RKO (cell line): ENCODE data around the gene RSPO1.
"Not testable (repeated sequence)": the region's sequence is repeated elsewhere in the genome, so short reads cannot be mapped to it uniquely, and the experiment has no call there.

Experiments
- DNase-seq: peaks from one replicate; pipeline ENCODE4 v3.0.0-alpha.2; 2016; ENCODE audit warnings: low spot score

Gene RSPO1, protein sequence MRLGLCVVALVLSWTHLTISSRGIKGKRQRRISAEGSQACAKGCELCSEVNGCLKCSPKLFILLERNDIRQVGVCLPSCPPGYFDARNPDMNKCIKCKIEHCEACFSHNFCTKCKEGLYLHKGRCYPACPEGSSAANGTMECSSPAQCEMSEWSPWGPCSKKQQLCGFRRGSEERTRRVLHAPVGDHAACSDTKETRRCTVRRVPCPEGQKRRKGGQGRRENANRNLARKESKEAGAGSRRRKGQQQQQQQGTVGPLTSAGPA

DNA sequence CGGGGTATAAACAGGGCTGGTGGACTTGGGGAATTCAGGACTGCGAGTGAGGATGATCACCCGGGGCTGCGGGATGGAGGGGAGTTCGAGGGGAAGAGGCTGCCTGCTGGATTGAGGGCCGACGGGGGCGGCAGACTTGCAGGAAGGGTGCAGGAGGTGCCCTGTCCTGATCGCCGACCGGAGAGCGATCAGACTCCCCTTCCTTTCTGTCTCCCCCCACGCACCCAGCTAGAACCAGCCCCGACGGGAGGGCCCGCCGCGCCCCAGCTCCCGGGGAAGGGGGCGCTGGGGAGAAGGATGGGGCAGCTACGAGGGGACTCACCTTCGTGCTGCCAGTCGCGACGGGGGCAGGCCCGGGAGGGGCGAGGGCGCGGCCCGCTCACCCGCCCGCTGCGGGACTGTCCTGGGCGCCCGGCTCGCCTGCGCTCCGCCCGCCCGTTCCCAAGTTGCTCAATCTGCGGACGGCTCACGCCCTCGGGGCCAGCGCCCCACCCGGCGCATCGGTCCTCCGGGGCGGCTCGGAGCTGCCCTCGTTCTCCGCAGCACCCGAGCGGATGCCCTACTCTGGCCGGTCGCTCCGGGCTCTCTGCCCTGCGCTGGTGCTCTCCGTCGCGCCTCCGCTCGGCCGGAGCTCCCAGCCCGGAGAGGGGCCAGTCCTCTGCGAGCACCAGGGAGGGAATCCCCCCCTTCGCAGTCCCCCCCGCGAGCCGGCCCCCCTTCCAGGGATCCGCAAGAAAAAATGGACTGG lies at the start of gene RSPO1:
Gene RSPO1 (minus strand): TSS at position 649 of the 748 bp plus-strand sequence. CDS start 5,231 bp downstream, outside the sequence.
- DNase-seq = no peak

DNA sequence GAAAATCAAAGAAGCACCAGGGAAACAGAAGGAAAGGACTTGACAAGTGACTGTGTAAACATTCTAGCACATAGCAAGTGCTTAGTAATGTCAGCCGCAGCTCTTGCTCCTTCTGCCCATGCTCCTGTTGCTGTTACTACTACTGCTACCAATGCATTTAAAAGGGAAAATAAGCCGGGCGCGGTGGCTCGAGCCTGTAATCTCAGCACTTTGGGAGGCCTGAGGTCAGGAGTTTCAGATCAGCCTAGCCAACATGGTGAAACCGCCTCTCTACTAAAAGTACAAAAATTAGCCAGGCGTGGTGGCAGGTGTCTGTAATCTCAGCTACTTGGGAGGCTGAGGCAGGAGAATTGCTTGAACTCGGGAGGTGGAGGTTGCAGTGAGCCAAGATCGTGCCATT lies 49.5 kb upstream of the RSPO1 start:
- not testable (repeated sequence) for DNase-seq

DNA sequence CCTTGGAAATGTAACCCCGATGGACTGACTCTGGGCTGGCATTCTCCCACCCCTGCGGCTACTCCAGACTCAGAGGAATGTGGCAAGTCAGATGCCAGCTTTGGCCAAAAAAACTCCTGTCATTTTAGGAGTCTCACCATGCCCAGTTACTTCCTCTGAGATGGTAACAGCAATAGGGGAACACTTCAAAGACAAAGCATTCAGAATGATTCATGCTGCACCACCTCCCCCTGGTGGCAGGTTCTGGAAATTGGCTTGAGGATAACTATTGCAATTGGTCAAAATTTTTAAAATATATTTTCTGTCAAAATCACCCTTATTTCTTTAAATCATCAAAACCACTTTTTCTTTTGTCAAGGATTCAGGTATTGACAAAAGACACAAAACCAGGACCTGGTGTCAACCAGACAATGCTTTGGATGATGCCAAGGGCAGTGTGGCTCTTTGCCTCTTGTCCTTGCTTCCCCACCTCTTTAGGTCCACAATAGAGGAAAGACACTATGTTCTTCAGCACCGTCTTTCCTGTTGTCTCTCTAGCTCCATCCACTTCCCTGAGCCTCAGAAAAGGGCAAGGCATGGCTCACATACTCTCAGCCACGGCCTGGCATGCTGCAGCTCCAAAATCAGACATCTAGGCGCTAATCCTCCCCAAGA lies 47.8 kb upstream of the RSPO1 start:
- DNase-seq = peak; percentile 73

DNA sequence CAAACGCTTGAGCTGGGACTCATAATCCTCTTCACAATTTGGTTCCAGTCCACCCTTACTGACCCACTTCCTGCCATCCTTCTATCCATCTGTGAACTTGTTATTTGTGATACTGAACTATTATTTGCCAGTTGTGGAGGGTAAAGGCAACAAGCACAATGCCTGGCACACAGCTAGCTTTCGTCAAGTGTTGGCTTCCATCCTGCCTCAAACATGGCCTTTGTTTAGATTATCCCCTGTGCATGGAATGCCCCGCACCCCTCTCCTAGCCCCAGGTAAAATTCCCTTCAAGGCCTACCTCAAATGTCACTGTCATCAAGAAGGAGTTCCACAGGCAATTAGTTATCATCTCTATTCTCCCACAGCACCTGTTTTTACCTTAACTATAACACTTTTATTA lies 46.2 kb upstream of the RSPO1 start:
- no peak for DNase-seq

DNA sequence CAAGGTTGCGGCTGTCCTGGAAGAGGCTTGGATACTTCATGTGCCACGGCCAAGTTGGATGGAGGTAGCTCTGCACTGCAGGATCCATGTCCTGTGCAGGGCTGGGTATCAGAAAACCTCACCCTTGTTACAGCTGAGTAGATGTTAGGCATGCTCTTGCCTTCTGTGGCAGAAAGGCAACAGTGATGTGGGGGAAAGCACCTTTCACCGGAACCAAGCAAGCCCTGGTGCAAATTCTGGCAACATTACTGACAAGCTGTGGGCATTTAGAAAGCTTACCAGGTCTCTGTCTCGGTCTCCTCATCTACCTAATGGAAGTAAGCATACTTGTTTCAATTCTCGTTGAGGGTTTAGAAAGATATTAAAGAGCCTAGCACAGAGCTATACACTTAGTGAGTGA lies 43.1 kb upstream of the RSPO1 start:
- DNase-seq = no peak

DNA sequence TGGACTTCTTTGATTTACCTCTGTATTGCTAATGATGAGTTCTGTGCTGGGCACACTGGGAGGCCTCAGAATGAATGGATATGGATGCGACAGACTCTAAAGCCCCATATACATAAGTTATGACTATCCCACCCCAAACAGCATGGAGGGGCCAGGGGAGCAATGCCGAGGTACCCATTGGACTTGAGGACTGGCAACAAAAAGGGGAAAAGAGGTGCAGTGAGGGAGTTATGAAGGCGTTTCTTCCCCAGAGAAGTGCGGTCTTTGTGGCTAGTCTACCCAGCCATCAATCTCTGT lies 42.4 kb upstream of the RSPO1 start:
- DNase-seq = no peak

DNA sequence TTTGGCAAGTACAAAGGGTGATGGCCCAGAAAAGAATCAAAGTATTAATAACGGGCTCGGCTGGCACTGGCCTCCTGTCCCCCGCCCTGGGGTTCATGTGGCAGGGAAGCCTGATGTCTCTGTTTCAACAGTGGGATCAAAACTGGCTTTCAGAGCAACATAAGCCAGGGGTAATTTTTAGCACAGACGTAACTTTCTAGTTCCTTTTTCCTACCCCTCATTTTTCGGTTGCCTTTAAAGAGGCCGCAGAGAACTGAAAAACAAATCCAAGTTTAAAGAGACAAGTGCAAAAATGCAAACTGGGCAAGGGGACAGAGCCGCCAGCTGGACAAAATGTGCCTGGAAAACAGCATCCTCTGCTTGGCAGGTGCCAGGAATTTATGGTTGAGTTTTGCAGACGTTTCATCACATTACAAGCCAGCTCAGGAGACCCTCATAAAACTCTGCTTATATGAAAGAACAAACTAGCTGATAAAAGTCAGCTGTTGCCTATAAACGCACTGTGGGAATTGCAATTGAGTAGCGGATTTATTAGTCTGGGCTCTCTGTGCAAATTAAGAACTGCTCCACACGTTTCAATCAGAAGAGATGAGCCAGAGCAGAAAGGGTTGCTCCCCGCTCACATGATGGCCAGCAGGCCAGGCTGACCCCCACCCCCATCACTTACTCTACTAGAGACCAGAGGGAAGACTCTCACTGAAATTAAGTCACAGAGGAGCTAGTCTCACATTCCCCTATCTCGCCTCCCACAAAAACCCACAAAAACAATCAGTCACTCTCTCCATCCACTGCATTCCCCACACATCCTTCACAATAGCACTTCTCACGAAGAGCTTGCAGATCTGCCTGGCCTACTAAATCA lies 41.8 kb upstream of the RSPO1 start:
- DNase-seq = no peak

DNA sequence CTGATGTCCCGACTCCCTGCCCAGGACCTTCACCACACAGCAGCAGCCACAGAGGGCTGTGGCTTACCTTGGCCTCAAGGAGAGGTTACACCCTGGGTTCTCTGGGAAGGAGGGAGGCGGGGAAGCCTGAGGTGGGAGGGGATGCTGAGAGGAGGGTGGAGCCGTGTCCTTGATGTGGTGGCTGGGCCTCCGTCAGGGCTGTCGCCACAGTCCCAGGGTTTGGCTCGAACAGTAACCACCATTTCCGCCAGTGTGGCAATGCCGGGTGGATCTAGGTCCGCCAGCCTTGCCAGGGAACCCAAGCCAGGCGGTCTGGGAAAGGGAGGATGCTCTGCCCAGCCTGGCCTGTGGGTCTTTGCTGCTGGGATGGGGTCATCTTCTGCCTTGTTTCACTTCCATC lies 39.2 kb upstream of the RSPO1 start:
- DNase-seq = no peak

DNA sequence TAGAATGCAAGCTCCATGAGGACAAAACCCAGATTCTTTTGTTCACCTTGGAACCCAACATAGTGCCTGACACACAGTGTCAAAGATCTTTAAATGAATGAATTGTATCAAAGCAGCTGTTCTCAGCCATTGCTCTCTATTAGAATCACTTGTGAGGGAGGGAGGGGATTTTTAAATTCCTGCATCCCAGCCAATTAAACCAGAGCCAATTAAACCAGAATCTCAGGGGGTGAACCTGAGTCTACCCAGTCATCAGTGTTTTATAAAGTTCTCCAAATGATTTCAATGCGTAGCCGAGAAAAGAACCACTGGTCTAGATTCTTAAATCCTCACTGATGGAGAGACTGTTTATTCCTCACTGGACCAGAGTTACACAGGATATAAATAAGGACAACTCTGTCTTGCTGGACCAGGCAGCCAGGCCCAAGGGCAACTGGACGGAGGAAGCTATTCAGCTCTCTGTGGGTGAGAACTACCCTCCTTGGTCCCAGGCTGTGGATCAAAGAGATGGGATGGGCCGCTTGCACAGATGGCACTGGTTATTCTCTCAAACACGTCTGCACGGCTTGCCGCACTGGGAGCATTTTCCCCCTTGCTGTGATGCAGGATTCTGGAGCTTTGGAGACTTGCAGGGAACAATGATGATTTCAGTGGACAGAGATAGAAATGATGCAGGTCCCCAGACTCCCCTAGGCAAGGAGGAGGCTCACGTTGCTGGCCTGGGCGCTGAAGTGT lies 37.6 kb upstream of the RSPO1 start:
- no peak for DNase-seq

DNA sequence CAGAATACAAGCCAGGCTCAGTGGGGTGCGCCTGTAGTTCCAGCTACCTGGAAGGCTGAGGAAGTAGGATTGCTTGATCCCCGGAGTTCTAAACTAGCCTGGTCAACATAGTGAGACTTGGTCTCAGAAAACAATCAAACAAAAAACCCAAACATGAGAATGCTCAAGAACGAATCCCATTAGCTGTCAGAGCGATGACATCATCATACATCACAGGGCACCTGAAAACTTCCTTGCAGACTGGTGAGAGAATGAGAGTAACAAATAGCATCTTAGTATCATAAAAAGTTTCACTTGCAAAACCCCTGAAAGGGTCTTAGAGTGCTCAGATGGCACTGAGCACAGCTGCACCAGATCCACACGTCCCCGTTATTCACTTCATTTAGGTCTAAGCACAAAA lies 36.6 kb upstream of the RSPO1 start:
- no peak for DNase-seq

DNA sequence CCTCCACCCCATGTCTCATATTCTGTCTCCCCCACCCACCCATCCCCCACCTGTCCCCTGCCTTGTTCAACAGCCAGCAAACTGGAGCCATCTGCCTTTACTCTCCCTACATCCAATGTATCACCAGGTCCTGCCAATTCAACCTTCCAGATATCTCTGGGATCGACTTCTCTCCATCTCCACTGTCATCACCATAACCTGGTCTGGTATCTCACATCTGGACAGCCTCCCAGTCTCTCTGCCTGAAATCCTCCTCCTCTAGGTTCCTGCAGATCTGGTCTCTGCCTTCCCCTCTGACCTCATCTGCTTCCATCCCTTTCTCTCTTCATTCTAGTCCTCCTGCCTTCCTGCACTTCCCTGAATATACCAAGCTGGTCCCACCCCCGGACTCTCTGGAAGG lies 35.4 kb upstream of the RSPO1 start:
- DNase-seq = no peak

DNA sequence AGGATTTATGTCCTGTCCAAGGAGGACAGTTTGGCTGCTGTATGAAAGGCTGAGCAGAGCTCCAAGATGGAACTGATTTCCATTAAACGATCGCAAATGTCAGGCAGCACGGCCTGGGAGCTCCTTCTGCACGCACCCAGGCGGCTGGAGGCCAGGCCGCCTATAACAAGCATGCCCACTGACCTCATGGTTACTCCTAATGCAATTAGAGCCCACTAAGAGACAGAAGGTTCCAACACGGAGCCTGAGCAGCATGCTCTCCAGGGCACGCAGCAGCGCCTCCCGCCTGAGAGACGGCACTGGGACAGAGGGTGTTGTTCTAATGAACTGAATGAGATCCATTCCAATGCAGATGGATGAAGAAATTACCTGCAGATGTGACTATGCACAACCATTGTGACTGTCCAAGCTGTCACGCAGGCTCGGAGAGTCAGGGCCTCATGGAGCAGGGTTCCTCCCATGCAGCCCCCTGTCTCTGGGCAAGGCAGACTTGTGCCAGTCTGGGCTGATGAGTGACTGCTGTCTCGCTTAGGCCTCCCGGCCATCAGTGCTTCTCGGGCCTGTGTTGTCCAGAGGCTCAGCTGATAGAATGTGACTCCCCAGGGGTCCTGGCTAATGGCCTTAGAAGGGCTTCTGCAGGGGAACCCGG lies 32.5 kb upstream of the RSPO1 start:
- DNase-seq = no peak

DNA sequence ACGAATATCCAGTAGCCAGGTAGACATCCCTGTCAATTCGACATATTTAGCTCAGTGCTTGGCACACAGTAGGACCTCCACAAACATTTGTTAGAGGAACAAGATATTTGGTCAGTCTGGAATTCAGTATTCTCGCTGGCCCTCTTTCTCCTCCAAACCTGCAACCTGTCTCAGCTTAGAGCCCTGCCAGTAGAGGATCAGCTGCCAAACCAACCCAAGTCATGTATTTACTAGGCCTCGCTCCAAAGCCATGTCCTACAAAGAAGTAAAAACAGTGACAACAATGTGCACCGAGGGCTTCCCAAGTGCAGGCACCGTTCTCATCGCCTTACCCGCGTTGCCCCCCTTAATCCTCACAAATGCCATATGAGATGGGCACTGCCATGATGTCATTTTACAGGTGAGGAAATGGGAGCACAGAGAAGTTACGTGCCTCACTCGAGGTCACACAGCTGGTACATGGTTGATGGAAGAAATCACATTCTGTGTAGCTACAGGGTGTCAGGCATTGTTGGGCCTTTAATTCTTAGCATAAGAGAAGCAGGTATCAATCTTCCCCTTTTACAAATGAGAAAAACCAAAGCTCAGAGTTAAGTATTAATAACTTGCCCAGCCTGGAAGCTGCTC lies 31.7 kb upstream of the RSPO1 start:
- no peak for DNase-seq

DNA sequence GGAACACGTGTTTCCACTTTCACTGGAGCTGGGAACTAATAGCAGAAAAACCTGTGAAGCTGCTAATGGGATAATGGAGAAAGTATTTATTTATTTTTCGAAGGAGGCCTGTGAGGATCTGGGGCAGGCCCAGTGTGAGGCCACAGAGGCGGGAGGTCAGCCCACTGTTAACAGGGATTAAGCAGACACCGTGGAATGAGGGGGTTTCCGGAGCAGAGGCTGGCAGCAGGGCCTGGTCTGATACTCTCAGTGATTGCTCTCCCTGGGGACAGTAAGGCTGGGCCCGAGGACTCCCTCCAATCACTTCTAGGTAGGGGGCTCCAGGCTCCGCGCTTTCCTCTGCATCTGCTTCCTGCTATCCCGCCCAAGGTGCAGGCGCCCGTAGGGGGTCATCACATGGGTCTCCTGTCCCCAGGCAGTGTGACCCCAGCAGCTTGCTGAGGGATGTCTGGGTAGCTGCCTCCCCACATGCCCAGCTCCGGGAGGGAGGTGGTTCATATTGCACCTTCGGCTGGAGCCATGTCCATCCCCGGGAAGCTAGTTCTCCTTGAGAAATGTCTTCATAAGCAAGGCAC lies 28.8 kb upstream of the RSPO1 start:
- no peak for DNase-seq

DNA sequence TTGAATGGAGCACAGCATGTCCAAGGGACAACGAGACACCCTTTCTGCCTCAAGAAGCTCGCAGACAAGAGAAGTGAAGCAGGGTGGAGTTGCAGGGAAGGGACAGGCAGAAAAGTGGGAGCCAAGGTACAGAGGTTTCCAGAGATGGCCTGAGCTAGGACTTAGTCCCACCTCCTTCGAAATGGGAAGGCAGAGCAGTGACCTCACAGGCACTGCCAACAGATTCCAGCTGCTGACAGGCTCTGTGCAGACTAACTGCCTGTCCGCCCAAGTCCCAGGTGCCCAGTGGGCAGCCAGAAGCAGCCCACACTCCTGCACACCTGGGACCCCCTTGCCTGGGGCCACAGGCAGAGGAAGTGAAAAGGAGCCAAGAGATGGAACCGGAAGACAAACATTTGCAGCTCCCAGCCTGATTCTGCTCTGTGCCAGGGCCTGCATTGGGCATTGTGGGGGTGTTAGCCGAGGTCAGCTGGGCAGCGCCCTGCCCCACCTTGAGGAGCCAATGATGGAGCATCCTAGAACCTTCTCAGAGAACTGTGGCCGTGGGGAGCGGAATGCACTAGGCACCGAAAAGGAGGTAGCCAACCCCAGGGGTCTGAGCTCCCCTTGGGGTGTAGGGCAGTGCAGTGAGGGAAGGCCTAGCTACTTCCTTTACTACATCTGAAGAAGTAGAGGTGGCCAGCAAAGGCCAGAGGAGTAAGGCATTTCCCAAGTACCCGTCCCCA lies 27.5 kb upstream of the RSPO1 start:
- DNase-seq = no peak

DNA sequence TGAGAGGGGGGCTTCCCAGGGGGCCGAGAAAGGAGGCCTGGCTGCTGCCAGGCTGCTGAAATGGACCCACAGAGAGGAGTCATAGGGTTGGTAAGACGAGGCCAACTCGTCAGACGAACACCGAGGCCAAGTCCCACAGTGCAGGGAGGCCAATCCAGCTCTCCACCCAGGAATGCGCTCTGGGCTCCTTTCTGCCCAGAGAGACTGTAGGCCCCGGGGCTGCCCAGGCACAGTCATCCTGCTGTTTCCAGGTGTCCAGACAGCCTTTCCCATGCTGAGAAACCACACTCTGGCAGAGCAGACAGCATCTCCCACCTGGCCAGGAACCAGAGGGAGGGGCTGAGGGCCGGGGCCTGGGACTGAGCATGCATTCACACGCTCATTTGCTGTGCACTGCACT lies 26.7 kb upstream of the RSPO1 start:
- no peak for DNase-seq

DNA sequence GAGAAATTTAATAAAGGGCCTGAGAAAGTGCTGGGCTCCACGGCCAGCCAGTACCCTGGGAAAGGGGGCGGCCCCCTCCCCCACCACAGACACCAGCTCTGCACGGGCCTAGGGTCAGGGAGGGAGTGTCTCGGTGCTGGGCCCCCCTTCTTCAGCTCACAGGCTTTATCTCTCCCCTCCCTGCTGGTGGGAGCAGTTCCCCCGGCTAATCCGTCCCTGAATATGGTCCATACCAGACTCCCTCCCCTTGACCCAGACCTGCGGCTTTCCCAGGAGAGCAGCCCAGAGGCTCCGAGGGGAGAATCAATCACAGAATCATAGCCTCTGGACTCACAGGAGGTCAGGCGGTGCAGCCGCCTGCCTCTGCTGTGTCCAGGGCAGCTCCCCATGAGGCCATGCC lies 26.0 kb upstream of the RSPO1 start:
- no peak for DNase-seq

DNA sequence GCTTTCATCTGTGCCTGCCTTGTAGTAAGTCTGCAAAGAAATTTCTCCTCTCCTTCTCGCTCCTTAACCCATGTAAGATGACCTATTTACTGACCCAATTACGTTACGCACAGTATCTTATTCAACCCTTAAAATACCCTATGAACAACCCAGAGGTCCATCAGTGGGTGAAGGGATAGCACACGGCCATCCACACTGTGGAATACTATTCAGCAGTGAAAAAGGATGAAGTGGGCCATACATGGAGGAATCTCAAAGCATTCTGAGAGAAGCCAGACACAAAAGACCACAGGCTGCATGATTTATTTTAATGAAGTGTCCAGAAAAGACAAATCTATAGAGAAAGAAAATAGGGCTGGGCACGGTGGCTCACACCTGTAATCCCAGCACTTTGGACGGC lies 23.8 kb upstream of the RSPO1 start:
- no peak for DNase-seq

DNA sequence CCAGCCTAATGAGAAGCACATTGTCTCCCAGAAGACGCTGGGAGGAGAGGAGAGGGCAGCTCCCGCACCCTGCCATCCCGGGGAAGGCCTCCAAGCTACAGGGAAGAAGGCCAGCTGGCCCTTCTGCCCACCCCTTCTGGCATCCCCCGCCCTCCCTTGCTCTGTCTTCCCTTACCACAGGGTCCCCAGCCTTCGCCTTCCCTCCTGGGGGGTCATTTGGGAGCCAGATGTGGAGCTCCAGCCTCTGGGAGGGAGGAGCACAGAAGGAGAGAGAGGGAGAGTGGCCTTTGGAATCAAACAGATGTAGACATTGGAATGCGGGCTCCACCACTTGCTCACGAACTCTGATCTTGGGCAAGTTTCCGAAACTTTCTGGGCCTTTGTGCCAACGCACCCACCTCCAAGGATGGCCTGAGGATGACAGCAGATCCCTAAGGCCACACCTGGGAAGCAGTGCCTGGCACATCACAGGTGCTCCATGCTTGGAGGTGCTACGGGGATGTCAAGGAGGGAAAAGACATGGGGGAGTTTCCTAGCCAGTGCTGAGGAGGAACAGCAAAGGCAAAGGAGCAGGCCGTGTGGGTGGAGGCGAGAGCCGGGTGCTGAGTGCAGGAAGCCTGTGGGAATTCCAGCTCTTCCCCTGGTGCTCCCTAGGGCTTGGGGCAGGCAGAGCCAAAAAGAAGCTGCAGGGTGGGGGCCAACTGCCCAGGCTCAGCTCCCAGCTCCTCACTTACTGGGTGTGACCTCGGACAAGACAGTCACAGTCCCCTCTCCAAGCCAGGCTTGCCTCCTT lies 23.1 kb upstream of the RSPO1 start:
- DNase-seq = no peak
